Measurements from ENCODE around the gene TMEM186. TPM values are rescaled to one million over a fixed set of nuclear protein-coding genes. Genes with fewer than 3 reads are reported as not detected.
"Not testable (repeated sequence)": the region's sequence is repeated elsewhere in the genome, so short reads cannot be mapped to it uniquely, and the experiment has no call there.

TMEM186 gene
- total RNA-seq, 1 experiment from 2014 or later = 12.4 TPM

- no peaks in the 10 kb centered on the region for H3K27me3 ChIP-seq (ENCODE audit: control insufficient read depth, insufficient read depth, low read length)
- no peak overlapping the region for H3K4me3 ChIP-seq (ENCODE audit: low read depth in 2 of 2, low read length in 2 of 2)
- BruUV-seq (replicated peaks) = TSS peak; percentile 15
- no peaks in the 10 kb centered on the region for H3K9me3 ChIP-seq (ENCODE audit: control insufficient read depth, insufficient read depth, low read depth, low read length)
- ChIA-PET CTCF (no interaction called here), POLR2A (no interaction called here)
- intact Hi-C loops (cut with micrococcal nuclease; ENCODE audit: unreplicated experiment) = no loop called here
- no peak for DNase-seq (ENCODE audit: low read depth, low spot score)
- ATAC-seq = no peak
- no peak for TF ChIP-seq SIN3A (IDR thresholded peaks at IDR 0.05; ENCODE audit: borderline replicate concordance, insufficient read depth, low read depth, low read length)
- no peak overlapping the region for H3K27ac ChIP-seq (ENCODE audit: low read length)
- in situ Hi-C loops (cut with HindIII; ENCODE audit: low pct_unique_long_range_greater_than_20kb, low sequenced_read_pairs) = no loop called here
- H3K36me3 ChIP-seq (ENCODE audit: control insufficient read depth, insufficient read depth, low read length) = peaks cover 58% of the 10 kb centered on the region
- no peaks in the 10 kb centered on the region for H3K4me1 ChIP-seq (ENCODE audit: control insufficient read depth, insufficient read depth, low read length)
Measured at GRCh38 chr16:8806272-8806983, 9.0 kb upstream of the TMEM186 start.

- DNase-seq (ENCODE audit: low read depth, low spot score) (no peak), ATAC-seq (no peak)
- no TSS peak for BruUV-seq (replicated peaks)
- CTCF ChIA-PET = no interaction called here
- Histone ChIP-seq H3K4me1 (ENCODE audit: control insufficient read depth, insufficient read depth, low read length) (peaks cover 2% of the 10 kb centered on the region; the same call in 1 of the 2 replicates), H3K9me3 (ENCODE audit: control insufficient read depth, insufficient read depth, low read depth, low read length) (no peaks in the 10 kb centered on the region), H3K4me3 (ENCODE audit: low read depth in 2 of 2, low read length in 2 of 2) (no peak overlapping the region), H3K27ac (ENCODE audit: low read length) (no peak overlapping the region), H3K36me3 (ENCODE audit: control insufficient read depth, insufficient read depth, low read length) (peaks cover 48% of the 10 kb centered on the region), H3K27me3 (ENCODE audit: control insufficient read depth, insufficient read depth, low read length) (no peaks in the 10 kb centered on the region)
- in situ Hi-C loops (cut with HindIII; ENCODE audit: low pct_unique_long_range_greater_than_20kb, low sequenced_read_pairs) = no loop called here
- TF ChIP-seq POLR2AphosphoS5 (IDR thresholded peaks at IDR 0.05; ENCODE audit: low read depth, low read length) (no peak), SIN3A (IDR thresholded peaks at IDR 0.05; ENCODE audit: borderline replicate concordance, insufficient read depth, low read depth, low read length) (no peak), TCF7L2 (IDR thresholded peaks at IDR 0.05; ENCODE audit: low read depth, low read length) (no peak), CTCF (IDR thresholded peaks at IDR 0.05) (no peak), REST (IDR thresholded peaks at IDR 0.05; ENCODE audit: insufficient read depth in 1 of 2, low read depth in 2 of 2, low read length in 1 of 2) (no peak)
- intact Hi-C loops (cut with micrococcal nuclease; ENCODE audit: unreplicated experiment) = no loop called here
- POLR2A ChIA-PET = no interaction called here
Measured at GRCh38 chr16:8804313-8804712, 6.9 kb upstream of the TMEM186 start.

GRCh38 chr16:8803733-8804132 lies 6.3 kb upstream of the TMEM186 start:
- DNase-seq (ENCODE audit: low read depth, low spot score); intact Hi-C loops (cut with micrococcal nuclease; ENCODE audit: unreplicated experiment); POLR2A ChIA-PET; ATAC-seq; BruUV-seq (replicated peaks); H3K4me1 ChIP-seq (ENCODE audit: control insufficient read depth, insufficient read depth, low read length); H3K27ac ChIP-seq (ENCODE audit: low read length); H3K4me3 ChIP-seq (ENCODE audit: low read depth in 2 of 2, low read length in 2 of 2); H3K9me3 ChIP-seq (ENCODE audit: control insufficient read depth, insufficient read depth, low read depth, low read length); H3K27me3 ChIP-seq (ENCODE audit: control insufficient read depth, insufficient read depth, low read length); in situ Hi-C loops (cut with HindIII; ENCODE audit: low pct_unique_long_range_greater_than_20kb, low sequenced_read_pairs): not testable (repeated sequence)
- H3K36me3 ChIP-seq (ENCODE audit: control insufficient read depth, insufficient read depth, low read length) = peaks cover 45% of the 10 kb centered on the region
- CTCF ChIA-PET = interaction anchor here (0.6 kb wide), 1 partner anchor 1544 kb away, joined by 5 read pairs; no protein-coding TSS in a partner anchor
